NCI-H2029 (cell line): ENCODE results near the gene LAMB1.

Experiments
- DNase-seq: peaks from one replicate; lab custom pipeline; 2025; lab: John Stamatoyannopoulos, UW

Gene LAMB1

DNA sequence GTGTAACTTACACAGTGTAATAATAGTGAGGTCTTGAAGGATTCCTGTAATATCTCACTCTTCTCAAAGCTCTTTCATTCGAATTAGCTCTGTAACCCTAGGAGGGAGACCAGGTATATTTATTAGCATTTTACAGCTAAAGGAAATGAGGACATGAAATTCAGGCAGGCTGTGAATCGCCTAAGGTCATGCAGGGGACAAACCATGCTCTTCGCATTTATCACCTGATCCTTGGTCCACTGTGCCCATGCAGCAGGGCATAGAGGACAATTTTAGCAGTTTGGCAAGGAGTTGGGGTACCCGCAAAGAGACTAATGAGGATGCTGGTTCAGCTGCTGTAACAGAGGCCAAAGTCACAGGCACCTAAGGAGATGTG lies 14.8 kb upstream of the LAMB1 start:
- DNase-seq, result no peak

DNA sequence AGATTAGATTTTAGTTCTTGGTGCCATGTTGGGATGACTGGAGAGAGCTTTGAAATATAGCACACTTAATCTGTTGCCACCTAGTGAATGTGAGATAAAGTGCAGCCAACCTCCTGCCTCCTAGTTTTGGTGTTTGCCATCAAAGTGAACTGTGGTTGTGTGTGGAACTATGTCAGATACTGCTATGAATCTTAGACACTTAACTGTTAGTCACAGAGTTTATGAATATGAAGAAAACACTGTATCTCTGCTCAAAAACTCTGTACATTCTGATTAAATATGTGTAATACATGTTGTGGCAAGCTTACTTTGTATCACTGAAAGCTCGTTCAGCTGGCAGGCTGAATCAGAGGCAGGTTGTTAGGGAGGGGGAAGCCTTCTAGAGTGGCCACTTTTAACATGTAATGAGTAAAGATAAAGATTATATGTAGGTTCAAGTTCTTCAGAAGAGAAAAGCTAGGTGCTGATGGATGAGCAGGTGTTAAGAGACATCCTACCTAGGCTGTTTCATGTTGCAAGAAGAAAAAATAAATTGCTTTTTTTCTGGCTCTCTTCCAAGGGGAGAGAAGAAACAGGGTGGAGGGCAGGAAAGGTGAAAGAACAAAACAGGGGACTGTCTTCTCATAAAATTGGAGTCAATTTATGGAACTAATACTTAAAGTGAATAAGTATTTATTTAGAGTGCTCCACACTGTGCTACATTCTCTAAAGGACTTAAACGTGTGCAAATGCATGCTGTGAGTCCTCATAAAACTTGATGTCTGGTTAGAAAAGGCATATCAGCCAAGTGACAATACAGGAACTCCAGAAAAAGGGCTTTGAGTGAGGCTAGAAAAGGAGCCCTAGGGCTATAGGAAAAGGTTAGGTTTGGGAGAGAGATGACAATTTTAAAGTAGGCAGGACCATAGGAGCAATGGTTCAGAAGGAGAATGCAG lies 14.1 kb upstream of the LAMB1 start:
- no peak for DNase-seq

DNA sequence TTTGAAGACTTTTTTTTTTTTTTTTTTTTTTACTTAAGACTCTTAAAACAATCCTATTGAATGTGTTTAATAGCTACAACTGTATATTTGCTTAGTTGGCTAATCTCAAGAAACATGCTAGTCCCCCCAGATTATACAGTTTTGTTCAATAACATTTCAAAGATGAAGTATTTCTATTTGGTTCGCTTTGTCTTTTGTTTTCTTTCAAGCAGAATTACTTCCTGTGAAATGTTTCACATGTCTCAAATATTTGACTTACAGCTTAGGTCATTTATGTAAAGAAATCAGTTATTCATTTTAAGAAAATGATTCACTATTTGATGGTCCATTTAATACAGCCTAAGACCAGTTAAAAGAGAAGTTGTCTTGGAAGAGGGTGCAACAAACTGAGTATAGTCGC lies 12.8 kb upstream of the LAMB1 start:
- no peak for DNase-seq

DNA sequence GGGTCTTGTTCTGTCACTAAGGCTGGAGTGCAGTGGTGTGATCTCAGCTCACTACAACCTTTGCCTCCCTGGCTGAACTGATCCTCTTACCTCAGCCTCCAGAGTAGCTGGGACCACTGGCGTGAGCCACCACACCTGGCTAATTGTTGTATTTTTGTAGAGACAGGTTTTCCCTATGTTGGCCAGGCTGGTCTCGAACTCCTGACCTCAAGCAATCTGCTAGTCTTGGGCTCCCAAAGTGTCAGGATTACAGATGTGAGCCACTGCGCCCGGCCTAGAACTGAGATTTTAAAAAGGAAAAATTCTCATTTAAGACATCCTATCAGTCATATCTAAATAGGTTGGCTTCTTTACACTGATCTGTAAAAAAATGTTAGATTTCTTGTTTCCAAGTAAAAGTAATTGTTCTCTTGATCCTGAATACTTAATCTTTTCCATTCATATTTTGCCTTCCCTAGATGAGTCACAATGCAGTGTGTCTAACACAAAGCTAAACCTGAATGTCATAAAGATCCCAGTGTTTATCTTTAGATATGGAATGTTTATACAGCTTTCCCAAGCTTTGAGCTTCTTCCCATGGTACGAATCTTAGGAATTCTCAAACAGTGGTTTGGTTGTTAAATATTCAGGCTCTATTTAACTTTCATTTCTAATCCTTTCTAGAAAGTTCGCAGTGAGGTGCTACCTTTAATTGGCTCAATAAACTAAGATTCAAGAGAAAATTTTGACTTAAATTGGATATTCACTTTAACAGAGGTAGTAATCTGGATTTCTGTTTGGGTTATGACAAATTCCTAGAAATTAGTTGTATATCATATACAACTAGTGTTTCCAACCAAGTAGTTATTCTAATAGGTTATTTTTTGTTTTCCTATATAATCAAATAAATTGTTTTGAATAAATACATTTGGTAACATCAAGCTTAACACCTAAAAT lies 12.1 kb upstream of the LAMB1 start:
- DNase-seq, result no peak

DNA sequence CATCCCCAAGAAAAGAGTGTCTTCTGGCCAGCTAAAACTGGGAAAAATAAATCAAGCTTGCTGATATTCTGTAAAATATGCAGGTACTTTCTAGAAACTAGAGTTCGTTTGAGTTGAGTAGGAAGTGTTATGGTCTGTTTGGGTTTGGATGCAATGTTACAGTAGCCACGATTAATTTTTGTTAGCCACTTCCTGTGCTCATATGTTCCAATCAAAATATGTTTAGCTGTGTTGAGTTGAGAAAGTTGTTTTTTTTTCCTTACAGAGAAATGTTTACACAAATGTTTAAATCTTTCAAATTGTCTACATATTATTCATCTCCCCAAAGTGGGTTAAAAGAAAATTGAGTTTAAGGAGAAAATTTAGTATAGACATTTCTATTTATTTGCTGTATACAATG lies 11.3 kb upstream of the LAMB1 start:
- no peak for DNase-seq

DNA sequence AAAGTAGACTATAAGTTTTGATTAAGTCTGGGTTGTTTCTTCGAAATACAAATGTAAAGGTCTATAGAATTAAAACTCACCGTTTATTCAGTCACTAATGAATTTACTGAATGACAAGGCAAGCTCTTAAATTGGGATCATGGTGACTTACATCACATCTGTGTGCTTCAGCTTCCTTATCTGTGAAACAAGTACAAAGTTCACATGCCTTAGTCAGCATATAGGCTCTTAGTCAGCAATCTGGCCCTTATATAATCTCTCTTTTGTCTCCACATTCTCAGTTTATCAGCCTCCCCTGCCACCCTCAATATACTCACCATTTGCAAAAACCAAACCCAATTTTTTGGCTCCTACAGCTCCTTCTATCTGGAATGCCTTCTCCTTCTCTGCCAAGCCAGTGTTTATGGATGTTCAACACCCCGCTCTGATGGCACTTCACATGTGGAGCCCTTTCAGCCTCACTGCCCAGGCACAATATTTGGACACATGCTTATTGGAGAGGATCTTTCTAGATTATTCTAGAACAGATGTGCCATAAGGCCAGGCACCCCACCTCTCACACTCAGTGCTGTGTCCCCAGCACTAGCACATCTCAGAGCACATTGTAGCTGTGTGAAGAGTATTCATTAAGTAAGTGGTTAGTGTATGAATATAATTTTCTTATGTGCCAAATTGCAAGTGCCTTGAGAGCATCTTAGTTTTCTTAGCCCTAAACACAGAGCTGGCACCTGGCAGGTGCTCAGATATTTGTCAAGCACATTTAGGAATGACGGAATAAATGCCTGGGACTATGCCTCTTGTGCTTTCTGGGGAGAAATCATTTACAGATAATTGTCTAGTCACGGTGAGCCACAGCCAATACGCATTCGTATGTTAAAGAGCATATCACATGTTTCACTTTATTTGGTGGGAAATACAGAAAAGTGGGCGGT lies 9.8 kb upstream of the LAMB1 start:
- no peak for DNase-seq

DNA sequence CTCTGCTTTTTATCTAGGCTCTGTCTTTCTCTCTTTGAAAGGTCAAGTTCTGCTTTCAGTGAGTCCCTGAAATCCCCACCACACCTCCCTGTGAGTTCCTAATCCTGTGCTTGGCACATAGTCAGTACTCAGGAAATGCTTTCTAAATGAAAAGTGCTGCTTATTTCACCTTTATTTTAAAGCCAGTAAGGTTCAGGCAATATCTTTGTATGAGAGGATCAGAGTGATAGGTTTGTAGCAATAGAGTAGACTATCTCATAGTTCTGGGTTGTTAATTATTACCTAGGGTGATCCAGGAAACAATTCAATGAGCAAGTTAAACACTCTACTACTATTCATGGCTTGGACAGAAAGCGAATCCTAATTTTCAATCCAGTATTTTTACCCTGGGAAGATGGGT lies 7.4 kb upstream of the LAMB1 start:
- DNase-seq, result no peak

DNA sequence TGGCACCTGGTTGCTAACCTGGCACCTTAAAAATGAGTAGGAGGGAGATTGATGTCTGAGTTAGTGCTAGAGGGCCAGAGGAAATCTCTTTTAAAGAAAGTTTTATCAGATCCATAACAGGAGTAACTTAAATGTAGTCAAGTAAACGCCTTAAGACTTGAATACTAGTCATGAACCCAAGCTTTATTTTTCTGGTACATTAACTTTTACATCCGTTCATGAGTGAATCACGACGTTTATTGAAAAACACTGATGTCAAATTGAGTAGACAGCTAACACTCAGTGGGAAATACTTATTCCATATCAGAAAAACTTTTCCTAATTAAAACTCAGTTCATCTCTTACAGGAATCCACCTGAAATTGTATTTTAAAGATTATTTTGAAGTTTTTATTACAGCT lies 6.9 kb upstream of the LAMB1 start:
- DNase-seq, result no peak

DNA sequence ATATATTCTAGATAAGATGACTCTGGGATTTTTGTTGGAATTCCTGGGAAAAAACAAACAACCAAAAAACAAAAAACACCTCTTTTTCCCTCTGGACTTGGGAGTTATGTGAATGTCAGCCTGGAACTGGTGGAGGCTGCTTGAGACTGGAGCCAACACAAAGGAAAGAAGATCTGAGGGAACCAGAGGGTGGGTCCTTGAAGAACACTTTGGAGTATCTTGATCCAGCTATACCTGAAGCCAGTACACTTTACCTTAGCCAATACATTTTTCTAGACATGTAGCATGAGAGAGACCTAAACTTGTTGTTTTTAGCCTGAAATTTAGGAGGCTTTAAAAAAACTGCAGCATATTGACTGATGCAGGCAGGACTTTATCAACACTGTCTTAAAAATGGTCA lies 5.9 kb upstream of the LAMB1 start:
- DNase-seq, result no peak

DNA sequence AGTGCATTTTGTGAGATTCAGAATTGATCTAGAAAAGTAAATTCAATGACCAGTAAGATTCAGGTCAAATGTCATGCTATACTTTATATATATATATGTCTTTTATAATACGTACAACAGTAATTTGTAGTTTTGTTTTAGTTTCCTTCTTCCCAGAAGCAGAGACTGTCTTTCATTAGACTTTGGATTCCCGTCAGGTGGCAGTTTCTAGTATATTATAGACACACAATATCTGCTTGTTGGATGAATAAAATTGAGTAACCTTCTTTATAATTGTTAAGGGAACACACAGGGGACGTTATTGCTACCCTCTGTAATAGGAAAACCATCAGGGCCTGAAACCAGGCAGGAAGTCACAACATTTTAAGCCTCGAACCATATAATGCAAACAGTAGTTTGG lies 5.3 kb upstream of the LAMB1 start:
- DNase-seq, result no peak

DNA sequence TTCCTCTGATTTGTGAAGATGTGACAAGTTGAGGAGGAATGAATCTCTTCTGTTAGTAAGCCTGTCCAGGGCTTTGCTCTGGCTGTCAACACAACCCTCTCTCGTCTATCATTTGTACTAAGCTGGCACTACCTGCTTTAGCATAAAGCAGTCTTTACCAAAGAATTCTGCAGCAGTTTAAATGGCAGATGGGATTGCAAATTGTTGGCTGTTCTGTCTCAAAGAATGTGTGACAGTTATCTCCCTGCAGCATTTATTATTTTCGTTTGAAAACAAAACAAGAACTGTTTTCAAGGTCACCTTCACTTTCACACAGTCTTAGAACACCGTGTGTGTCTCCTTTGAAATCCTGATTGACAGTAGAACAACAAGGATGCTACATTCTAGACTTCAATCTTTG lies 4.8 kb upstream of the LAMB1 start:
- no peak for DNase-seq

DNA sequence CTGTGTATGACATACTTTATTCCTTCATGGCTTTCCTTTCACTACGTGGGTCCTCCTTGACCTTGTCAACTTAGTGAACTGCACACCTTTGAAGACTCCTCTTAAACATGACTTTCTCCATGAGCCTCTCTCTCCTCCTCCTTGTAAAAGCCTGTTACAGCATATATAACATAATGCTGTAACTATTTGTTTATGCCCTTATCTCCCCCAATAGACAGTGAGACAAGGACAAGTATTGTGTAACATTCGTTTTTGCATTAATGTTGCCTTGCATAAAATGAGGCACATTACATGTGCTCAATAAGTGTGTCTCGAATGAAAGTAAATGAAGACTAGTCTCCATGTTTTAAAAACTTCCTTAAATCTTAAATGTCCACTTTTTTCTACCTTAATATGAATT lies 4.3 kb upstream of the LAMB1 start:
- DNase-seq, result no peak

DNA sequence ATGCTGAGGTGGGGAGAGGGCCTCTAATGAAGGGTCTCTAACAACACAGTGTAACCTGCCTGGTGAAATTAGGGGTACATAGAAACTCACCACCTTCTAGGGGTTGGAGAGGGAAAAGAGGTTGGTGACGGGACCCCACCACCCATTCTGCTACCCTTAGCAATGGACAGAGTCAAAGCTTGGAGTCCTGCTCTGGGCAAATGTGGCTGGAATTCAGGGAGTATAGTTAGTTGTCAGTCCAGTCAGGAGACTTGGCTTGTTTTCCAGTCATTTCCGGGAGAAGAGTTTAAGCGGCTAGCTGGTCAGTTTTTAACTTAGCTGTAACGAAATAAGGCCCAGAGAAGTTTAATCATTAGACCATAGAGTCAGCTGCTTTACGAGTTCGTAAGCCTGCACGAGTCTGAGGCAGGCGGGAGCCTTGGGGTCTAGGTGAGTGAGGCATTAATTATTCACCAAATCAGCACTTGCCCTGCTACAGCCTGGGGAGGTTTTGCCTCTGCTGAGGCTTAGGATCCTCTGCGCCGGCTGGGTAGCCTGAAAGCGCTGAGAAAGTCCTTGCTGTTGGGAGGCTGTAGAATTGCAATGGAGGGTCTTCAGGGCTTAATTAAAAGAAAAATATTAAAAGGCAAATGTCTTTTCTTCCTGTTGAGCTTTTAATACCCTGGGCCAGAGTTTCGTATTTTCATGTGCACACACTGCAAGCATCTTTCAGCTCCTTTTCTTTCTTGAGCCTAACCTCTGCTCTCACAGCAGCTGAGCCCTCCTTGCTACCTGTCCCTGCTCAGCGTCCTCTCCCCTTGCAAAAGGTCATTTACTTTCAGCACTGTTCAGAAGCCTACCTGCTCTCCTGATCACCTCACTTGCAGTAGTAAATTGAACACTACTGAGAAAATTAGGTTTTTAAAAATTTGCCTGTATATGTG lies 1.5 kb upstream of the LAMB1 start:
- DNase-seq, result no peak

DNA sequence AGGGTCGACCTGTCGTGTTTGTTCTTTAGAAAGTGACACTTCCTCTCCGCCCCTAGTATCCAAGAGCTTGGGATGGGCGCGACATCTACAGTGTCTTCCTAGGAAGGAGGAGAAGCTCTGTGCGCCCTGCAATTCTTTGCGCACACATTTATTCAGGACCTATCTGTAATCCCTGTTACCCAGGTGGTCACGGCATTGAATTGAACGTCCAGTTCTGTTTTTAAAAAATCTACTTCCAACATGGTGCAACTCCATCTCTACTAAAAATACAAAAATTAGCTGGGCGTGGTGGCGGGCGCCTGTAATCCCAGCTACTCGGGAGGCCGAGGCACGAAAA lies 606 bp upstream of the LAMB1 start:
- no peak for DNase-seq

DNA sequence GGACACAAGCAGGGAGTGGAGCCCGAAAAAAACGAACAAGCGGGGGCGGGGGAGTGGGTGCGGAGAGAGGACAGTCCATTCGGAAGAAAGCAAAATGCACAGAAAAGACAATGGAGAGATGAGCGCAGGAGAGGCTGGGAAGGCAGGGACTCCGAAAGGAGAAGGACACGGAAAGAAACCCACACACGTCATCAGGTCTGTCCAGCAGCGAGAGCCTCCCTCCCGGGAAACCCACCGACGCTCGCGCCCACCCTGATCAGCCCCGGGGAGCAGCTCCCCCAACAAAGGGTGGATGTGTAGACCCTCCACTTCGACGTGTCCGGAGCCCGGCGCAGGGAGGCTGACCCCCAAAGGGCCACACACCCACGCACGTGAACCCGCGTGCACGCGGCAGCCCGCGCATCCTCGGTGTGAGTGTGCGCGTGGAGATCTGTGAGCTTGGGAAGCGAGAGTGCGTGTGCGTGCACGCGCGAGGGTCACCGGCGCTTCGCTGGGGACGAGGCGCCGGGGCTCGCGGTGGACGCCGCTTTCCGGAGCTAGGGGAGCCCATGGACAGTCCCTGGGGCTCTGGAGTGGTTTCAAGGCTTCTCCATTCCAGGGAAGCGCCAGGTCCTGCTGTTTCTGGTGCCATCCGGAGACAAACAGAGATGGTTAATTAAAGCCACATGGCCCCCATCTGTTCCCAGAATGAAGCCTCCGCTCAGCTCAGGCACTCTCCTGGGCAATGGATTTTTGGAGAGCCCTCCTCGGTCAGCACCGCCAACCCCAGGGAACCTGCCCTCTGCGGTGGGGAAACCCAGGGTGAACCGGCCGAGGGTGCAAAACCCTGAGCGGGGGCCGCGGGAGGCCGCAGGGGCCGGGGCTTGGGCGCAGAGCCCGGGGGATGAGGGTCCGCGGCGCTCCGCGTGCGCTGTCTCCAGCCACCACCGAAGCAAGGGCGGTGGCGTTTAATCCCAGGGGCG lies 916 bp downstream of the LAMB1 start:
- DNase-seq, result no peak

DNA sequence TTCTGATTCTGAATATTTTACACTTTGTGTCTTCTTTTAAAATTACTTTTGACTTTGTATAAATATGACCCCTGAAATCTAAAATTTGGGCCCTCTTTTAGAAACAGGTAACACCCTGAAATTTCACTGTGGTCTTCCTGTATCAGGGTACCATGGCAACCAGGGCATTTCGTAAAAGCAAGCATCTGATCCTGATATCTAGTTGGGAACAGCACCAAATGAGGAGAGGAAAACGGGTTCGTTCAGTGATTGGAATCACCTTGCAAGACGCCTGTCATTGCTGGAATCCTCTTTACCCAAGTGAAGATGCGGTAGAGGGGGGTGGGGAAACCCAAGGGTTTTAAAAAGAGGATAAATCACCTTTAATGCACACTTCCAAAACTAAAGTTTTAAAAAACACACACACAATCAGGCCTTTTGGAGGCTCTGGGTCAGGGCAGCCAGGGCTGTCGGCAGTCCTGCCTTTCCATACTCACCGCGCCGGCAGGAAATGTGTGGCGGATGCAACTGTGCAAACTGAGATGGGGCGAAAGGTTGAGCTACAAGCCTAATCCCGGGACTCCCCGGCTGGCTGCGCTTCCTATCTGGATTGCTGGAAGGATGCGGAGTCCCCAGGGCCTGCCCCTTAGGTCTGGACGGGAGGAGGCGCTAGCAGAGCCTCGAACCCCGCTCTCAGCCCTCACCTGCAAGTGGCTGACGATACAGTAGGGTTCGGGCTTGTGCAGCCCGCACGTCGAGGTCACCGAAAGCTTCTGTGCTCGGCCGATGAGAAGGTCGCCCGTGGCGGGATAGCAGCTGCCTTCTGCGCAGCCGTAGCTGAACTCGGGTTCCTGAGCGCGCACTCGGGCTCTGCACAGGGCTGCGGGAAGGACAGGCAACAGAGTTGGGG lies 1.8 kb downstream of the LAMB1 start:
- no peak for DNase-seq

DNA sequence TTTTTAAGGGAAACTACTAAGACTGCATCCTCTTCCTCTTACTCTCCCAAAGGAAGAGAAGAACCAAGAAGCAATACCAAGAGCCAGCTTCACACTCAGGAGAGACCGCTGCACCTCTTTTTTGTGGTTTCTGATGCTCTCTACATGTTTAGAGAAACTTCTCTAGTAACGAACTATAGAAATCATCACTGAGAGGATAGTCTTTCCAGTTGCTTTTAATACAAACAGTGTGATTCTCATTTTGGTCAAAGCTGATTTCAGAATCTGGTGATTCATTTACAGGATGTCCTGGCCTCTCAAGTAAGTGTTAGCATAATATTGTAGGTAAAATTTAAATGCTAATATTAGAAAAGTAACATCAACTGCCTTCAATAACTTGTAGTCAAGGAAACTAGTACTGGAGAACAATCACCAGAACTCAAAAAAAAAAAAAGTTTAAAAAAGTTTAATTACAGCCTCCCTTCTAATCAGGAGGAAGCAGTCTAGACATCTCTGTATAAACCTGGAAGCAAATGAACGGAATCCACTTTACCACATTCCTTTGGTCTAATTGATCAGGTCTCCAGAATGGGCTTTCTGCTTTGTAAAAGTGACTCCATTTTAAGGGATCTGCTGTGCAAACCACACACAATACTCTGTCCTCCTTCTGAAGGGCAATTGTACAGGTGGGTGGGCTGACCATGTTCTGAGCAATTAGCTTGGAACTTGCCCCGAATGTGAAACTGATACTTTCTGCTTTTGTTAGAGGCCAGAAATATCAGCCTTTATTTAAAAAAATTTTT lies 3.0 kb downstream of the LAMB1 start:
- no peak for DNase-seq
